SK-N-SH (cell line): ENCODE measurements around the gene HECTD4.

Experiments
- MXI1 ChIP-seq: IDR thresholded peaks from 2 replicates; pipeline ENCODE4 v1.6.1; 2012; ENCODE audit warnings: mild to moderate bottlenecking, low read depth, low read length, improper control_type of control experiment
- RFX5 ChIP-seq: IDR thresholded peaks from 2 replicates; pipeline ENCODE4 v1.6.1; 2012; ENCODE audit warnings: mild to moderate bottlenecking, improper control_type of control experiment, low read length
- TAF1 ChIP-seq: IDR thresholded peaks from 2 replicates; pipeline ENCODE4 v1.6.1; 2012; ENCODE audit warnings: low read depth, mild to moderate bottlenecking, low read length, moderate library complexity, borderline replicate concordance
- TF ChIP-seq, protein P1 (sequence below): fragments of 200-600 bp; sonication (generic); IDR thresholded peaks from 2 replicates; pipeline ENCODE4 v1.6.1; 2017; ENCODE audit warnings: antibody characterized with exemption, mild to moderate bottlenecking, moderate library complexity

DNA sequence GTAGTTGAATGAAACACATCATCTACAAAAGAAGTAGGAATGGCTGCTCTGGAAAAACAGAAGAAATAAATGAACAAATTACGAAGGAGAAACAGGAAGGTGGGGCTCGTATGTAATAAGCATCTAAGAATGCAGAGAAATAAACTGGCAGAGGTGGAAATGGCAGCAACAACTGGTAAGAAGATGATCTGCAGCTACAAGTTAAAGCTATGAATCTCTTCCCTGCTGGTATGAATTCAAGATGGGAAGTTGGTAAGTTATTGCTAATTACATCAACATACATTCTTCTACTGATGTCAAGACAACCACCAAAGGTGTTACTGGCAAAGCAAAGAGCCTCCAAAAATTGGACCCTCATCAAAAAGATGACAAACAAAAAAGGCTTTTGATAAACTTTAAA lies 59.8 kb downstream of the HECTD4 start:
- TF ChIP-seq RFX5 (no peak), TAF1 (no peak), MXI1 (no peak)
- TF ChIP-seq, protein P1, sequence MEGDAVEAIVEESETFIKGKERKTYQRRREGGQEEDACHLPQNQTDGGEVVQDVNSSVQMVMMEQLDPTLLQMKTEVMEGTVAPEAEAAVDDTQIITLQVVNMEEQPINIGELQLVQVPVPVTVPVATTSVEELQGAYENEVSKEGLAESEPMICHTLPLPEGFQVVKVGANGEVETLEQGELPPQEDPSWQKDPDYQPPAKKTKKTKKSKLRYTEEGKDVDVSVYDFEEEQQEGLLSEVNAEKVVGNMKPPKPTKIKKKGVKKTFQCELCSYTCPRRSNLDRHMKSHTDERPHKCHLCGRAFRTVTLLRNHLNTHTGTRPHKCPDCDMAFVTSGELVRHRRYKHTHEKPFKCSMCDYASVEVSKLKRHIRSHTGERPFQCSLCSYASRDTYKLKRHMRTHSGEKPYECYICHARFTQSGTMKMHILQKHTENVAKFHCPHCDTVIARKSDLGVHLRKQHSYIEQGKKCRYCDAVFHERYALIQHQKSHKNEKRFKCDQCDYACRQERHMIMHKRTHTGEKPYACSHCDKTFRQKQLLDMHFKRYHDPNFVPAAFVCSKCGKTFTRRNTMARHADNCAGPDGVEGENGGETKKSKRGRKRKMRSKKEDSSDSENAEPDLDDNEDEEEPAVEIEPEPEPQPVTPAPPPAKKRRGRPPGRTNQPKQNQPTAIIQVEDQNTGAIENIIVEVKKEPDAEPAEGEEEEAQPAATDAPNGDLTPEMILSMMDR = no peak
